GM15510 (cell line): Measurements from ENCODE around the gene SPDYE9.
"Not testable (repeated sequence)": the region's sequence is repeated elsewhere in the genome, so short reads cannot be mapped to it uniquely, and the experiment has no call there.

Experiments used
- POLR2A ChIP-seq: IDR thresholded peaks from 3 replicates; pipeline ENCODE4 v1.6.1; 2011; ENCODE audit warnings: borderline replicate concordance; ENCODE audit not compliant: insufficient read length; ENCODE audit errors: extremely low read depth

The SPDYE9 gene, protein sequence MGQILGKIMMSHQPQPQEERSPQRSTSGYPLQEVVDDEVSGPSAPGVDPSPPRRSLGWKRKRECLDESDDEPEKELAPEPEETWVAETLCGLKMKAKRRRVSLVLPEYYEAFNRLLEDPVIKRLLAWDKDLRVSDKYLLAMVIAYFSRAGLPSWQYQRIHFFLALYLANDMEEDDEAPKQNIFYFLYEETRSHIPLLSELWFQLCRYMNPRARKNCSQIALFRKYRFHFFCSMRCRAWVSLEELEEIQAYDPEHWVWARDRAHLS

DNA sequence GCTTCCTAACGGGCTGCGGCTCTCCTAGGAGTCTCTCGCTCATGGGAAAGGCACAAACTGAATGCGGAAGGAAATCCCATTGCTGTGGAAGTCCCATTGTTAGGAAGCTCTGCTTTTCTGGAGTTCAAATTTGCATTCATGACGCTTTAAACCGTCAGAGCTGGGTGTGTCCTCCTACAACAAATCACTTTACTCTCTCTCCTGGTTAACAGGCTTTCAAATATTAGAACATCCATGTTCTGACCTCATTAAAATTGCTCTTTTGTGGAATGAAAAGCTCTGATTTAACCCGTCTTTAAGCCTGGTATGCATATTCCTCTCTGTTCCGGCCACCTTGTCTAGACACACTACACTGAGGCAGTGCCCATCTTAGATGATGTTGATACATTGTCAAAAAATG, at the start of gene SPDYE9:
Gene SPDYE9 (minus strand): TSS at position 101 of the 400 bp plus-strand sequence. CDS start 1,800 bp downstream, outside the sequence.
- not testable (repeated sequence) for TF ChIP-seq POLR2A

DNA sequence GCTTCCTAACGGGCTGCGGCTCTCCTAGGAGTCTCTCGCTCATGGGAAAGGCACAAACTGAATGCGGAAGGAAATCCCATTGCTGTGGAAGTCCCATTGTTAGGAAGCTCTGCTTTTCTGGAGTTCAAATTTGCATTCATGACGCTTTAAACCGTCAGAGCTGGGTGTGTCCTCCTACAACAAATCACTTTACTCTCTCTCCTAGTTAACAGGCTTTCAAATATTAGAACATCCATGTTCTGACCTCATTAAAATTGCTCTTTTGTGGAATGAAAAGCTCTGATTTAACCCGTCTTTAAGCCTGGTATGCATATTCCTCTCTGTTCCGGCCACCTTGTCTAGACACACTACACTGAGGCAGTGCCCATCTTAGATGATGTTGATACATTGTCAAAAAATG, 28.0 kb downstream of the SPDYE9 start, which contains the start of gene SPDYE11:
Gene SPDYE11 (minus strand): TSS at position 101 of the 400 bp plus-strand sequence. CDS start 1,800 bp downstream, outside the sequence.
- not testable (repeated sequence) for TF ChIP-seq POLR2A

DNA sequence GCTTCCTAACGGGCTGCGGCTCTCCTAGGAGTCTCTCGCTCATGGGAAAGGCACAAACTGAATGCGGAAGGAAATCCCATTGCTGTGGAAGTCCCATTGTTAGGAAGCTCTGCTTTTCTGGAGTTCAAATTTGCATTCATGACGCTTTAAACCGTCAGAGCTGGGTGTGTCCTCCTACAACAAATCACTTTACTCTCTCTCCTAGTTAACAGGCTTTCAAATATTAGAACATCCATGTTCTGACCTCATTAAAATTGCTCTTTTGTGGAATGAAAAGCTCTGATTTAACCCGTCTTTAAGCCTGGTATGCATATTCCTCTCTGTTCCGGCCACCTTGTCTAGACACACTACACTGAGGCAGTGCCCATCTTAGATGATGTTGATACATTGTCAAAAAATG, 56.2 kb downstream of the SPDYE9 start, which contains the start of gene SPDYE8:
Gene SPDYE8 (minus strand): TSS at position 101 of the 400 bp plus-strand sequence. CDS start 1,800 bp downstream, outside the sequence.
- TF ChIP-seq POLR2A = not testable (repeated sequence)
